ENCODE data around the gene TOX3.

GRCh38 chr16:52469091-52469490 is 77.9 kb downstream of the TOX3 start:
- TF ChIP-seq CTCF (IDR thresholded peaks at IDR 0.05; ENCODE audit: low read length), result no peak
- no peak for TF ChIP-seq EZH2 (IDR thresholded peaks at IDR 0.05; ENCODE audit: borderline replicate concordance, low read length)

All from OCI-LY1 (cell line).